Kidney (tissue), 14 donors: ENCODE results near the gene CTCFL. TPM values are rescaled to one million over a fixed set of nuclear protein-coding genes. Genes with fewer than 3 reads are reported as not detected.

Experiments used
- DNase-seq, 5 donors: peaks; one replicate each; pipeline ENCODE4 v3.0.0-alpha.2; 2013 to 2020
- FAIRE-seq: peaks from 2 replicates; lab custom pipeline; 2012; peaks lifted over from hg19 to GRCh38; lab: Jason Lieb, UNC
- H3K27ac ChIP-seq, 2 donors: one replicate each; pipeline ENCODE4 v1.7.0; 2013; ENCODE audit warnings: low read depth in 2 of 2, low read length in 2 of 2, inconsistent platforms in 1 of 2
- H3K27me3 ChIP-seq: one replicate; pipeline ENCODE4 v1.7.1; 2013; ENCODE audit warnings: low read length, inconsistent platforms; ENCODE audit not compliant: control insufficient read depth, insufficient read depth
- H3K36me3 ChIP-seq, 3 donors: one replicate each; pipeline versions ENCODE4 v1.7.0 to v1.7.1; 2013; ENCODE audit warnings: low read length in 3 of 3, control low read depth in 1 of 3, inconsistent platforms in 1 of 3; ENCODE audit not compliant: insufficient read depth in 3 of 3, control insufficient read depth in 2 of 3
- H3K4me1 ChIP-seq, 3 donors: one replicate each; pipeline versions ENCODE4 v1.7.0 to v1.7.1; 2013; ENCODE audit warnings: low read length in 3 of 3, inconsistent platforms in 1 of 3, low read depth in 1 of 3; ENCODE audit not compliant: control insufficient read depth in 2 of 3, insufficient read depth in 2 of 3
- H3K4me3 ChIP-seq, 3 donors: one replicate each; pipeline versions ENCODE4 v1.7.0 to v1.8.1; 2013; ENCODE audit warnings: low read length in 3 of 3, control low read depth in 1 of 3, inconsistent platforms in 1 of 3
- H3K9ac ChIP-seq, 3 donors: one replicate each; pipeline versions ENCODE4 v1.7.0 to v1.7.1; 2013; ENCODE audit warnings: low read length in 3 of 3, control low read depth in 1 of 3, inconsistent platforms in 1 of 3
- H3K9me3 ChIP-seq, 3 donors: one replicate each; pipeline versions ENCODE4 v1.7.0 to v1.7.1; 2013; ENCODE audit warnings: low read length in 3 of 3, control low read depth in 1 of 3, inconsistent platforms in 1 of 3; ENCODE audit not compliant: control insufficient read depth in 2 of 3, insufficient read depth in 1 of 3
- CTCF ChIP-seq: IDR thresholded peaks from 3 replicates; pipeline ENCODE4 v1.5.1; 2012; ENCODE audit warnings: mild to moderate bottlenecking, moderate library complexity, borderline replicate concordance; ENCODE audit not compliant: insufficient read depth; ENCODE audit errors: extremely low read depth
- intact Hi-C: fragments of 100-400 bp; cut with DNase I; formaldehyde crosslinking; loops from one replicate; pipeline ENCODE4 v1.11.1; 2022
- polyA plus RNA-seq: library from polyadenylated mRNA; stranded (reverse); fragments of 350-450 nt; fragmentation: Illumina TruSeq; extraction: RNeasy Lipid Tissue Mini Kit (QIAGEN cat#74804); gene quantifications from one replicate; pipeline ENCODE4 v1.2.3, GENCODE V29; 2014; ENCODE audit warnings: low read depth, low replicate concordance; ENCODE audit not compliant: insufficient read depth
- total RNA-seq: library from RNA; stranded (reverse); fragmentation: NEBNext Ultra II Directional; extraction: Animal tissue kit (Norgen Biotek cat#: 25700); gene quantifications from one replicate; pipeline ENCODE4 v1.2.1, GENCODE V29; 2021
- donor health status: control.
- donor health status: control.
- donor health status: control.
- donor health status: control.
- donor health status: control.
- donor health status: DM: yes; HTN: yes; CAD: no.
- donor health status: Normal renal cell carcinoma (clear cell type).

Gene CTCFL
- total and polyA plus RNA-seq, 2 donors from 2014 or later = not detected

DNA sequence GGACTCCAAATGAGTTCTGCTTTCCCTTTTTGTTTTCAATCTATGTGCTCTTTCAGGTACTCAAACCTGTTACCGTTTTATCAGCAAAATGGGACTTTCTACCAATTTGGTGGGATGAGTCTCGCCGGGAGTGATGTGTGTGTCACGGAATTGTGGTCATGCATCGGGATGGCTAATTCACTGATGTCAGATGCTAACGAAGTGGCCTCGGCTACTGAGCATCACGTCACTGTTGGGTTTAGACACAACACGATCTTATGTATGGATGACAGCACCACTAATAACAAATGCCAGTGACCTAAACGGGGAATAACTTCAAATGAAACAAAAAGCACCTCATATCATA, 34.3 kb upstream of the CTCFL start:
- Histone ChIP-seq H3K27ac (no peak overlapping the region), H3K4me3 (no peak overlapping the region), H3K36me3 (peaks cover 0 to 33% (median 18%) of the 10 kb centered on the region in 3 donors), H3K9ac (no peak overlapping the region), H3K4me1 (peaks cover 3 to 8% (median 5%) of the 10 kb centered on the region in 3 donors), H3K9me3 (no peaks in the 10 kb centered on the region), H3K27me3 (no peaks in the 10 kb centered on the region)
- FAIRE-seq (no peak), DNase-seq (no peak)
- intact Hi-C loops = no loop called here
- no peak for TF ChIP-seq CTCF

DNA sequence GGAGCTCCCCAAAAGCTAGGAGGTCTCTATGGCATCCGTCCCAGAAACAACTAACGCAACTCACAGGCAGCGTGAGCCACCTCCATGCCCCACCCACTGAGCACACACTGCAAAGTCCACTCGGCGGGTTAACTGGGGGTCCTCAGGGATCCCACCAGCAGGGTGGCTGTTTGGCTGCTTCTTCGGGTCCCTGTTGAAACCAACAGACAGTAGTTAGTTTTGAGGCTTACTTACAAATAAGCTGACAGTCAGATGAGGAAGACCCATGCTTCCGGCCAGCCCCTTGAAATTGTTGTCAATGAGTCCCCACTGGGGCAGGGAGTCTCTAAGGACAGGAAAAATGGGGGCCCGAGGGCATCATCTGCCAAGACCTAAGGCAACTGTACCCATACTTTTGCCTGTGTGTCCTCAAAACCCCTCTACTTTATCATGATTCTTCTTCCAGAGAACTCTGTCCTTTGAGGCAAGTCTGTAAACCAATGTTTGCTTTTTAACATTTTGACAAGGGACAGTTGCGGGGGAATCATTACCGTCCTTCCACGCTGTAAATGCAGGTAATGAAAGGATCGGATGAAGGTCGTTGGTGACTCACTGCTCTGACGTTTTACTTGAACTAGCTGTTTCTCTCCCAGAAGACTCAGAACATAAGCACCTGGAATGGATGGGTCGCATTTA, 33.8 kb upstream of the CTCFL start:
- no peak for TF ChIP-seq CTCF
- intact Hi-C loops = no loop called here
- H3K9ac ChIP-seq = no peak overlapping the region
- H3K4me3 ChIP-seq = no peak overlapping the region
- DNase-seq (no peak), FAIRE-seq (no peak)
- no peak overlapping the region for H3K27ac ChIP-seq
- peaks cover 0 to 28% (median 13%) of the 10 kb centered on the region in 3 donors for H3K36me3 ChIP-seq
- peaks cover 3 to 8% (median 5%) of the 10 kb centered on the region in 3 donors for H3K4me1 ChIP-seq
- no peaks in the 10 kb centered on the region for H3K27me3 ChIP-seq
- no peaks in the 10 kb centered on the region for H3K9me3 ChIP-seq

DNA sequence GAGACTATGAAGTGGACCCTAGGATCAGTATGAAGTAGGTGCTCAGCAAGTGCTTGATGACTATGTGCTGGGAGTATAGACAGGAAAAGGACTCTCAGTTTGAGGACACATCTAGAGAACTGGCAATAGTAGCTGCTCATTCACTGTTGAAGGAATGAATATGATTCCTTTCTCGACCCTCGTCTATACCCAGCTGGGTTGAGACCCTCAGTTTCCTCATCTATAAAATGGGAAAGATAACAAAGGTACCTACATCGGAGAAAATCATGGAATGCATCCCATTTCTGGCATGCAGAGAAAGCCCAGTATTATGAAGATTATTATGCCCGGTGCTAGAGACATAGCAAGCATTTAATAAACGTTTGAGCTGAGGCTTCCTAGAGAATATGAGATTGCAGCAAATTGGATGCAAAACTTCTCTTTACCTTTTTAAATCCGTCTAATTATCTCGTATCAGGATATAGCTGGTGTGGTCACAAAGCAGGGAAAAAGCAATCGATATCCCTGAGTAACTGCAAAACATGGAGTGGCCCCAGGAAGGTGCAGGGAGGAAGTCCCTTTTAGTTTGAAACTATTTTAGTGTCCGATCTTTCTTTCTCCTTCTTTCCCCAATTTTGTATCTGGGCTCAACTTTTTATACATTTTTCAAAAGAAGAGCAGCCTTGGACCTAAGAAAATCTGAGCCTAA, 33.1 kb upstream of the CTCFL start:
- Histone ChIP-seq H3K27me3 (no peaks in the 10 kb centered on the region), H3K36me3 (peaks cover 0 to 21% (median 7%) of the 10 kb centered on the region in 3 donors), H3K9ac (no peak overlapping the region), H3K4me1 (peaks cover 3 to 8% (median 5%) of the 10 kb centered on the region in 3 donors), H3K4me3 (no peak overlapping the region), H3K9me3 (no peaks in the 10 kb centered on the region), H3K27ac (no peak overlapping the region)
- DNase-seq (no peak), FAIRE-seq (no peak)
- intact Hi-C loops = no loop called here
- TF ChIP-seq CTCF = no peak
